Colonic mucosa (tissue), 4 donors: Measurements from ENCODE around the gene IL7R. TPM values are rescaled to one million over a fixed set of nuclear protein-coding genes. Genes with fewer than 3 reads are reported as not detected.
"Not testable (repeated sequence)": the region's sequence is repeated elsewhere in the genome, so short reads cannot be mapped to it uniquely, and the experiment has no call there.

Experiments
- DNase-seq: peaks from one replicate; pipeline ENCODE4 v3.0.0-alpha.2; 2020
- H3K27ac ChIP-seq: fragments of 200-600 bp; one replicate; pipeline ENCODE4 v1.8.0; 2021
- H3K27me3 ChIP-seq: fragments of 200-600 bp; one replicate; pipeline ENCODE4 v1.8.0; 2021
- H3K36me3 ChIP-seq: fragments of 200-600 bp; one replicate; pipeline ENCODE4 v1.8.0; 2021
- H3K4me1 ChIP-seq: fragments of 200-600 bp; one replicate; pipeline ENCODE4 v1.8.0; 2021; ENCODE audit warnings: mild to moderate bottlenecking
- H3K4me3 ChIP-seq: fragments of 200-600 bp; one replicate; pipeline ENCODE4 v1.8.0; 2021
- H3K9ac ChIP-seq, 2 donors: one replicate each; pipeline ENCODE4 v1.7.0; 2013; ENCODE audit warnings: control low read depth in 2 of 2, low read depth in 2 of 2, low read length in 2 of 2
- H3K9me3 ChIP-seq: fragments of 200-600 bp; one replicate; pipeline ENCODE4 v1.8.0; 2021
- CTCF ChIP-seq: fragments of 200-600 bp; IDR thresholded peaks from one replicate; pipeline ENCODE4 v1.8.0; 2022; ENCODE audit warnings: antibody characterized with exemption, mild to moderate bottlenecking
- intact Hi-C: fragments of 100-400 bp; cut with DNase I; formaldehyde crosslinking; loops from one replicate; pipeline ENCODE4 v1.14.1; 2022
- total RNA-seq, 2 donors: library from RNA; stranded (reverse); fragmentation: NEBNext Ultra II Directional in 1 of 2; extraction: Animal tissue kit (Norgen Biotek cat#: 25700) in 1 of 2; gene quantifications; one replicate each; pipeline ENCODE4 v1.2.1, GENCODE V29; 2021
- donor health status: healthy.
- donor health status: DM: no; HTN: no; CAD: no.
- donor health status: DM: no; HTN: no; CAD: no.

IL7R gene
- total RNA-seq, 2 donors from 2014 or later, result 4.6 to 6.1 TPM

DNA sequence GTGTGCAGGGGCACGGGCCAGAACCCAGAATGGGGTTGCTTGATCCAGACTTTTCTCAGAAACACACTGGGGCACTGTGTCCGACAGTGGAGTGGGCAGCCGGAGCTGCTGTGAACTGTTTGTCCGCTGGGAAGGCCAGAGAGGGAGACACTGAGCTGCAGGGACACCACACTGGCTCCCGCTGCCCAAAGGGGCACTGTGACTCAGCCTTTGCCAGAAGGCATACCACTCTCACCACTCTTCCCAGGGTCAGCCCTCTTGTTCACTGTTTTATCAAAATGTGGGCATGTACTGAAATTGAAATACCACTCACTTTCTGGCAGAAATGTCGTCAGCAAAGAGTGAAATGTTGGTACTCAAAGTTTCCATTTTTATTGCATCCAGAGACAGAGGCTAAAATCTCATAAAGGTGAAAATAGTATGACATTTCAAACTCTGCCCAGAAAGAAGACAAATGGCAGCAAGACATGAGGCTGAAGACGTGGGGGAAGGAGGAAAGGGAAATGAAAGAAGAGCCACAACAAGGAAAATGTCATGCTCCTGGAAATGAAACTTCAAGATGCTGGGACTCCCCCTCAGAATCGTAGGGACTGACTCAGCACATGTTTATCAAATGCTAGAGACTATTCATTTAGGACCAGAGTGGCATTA is 4.5 kb upstream of the IL7R start:
- no peak overlapping the region for H3K27ac ChIP-seq
- DNase-seq, result no peak

GRCh38 chr5:35852773-35853172 is 3.9 kb upstream of the IL7R start:
- Histone ChIP-seq H3K4me3 (no peak overlapping the region), H3K9me3 (no peaks in the 10 kb centered on the region), H3K4me1 (no peaks in the 10 kb centered on the region), H3K27me3 (no peaks in the 10 kb centered on the region), H3K9ac (no peak overlapping the region), H3K36me3 (no peaks in the 10 kb centered on the region), H3K27ac (no peak overlapping the region)
- DNase-seq, result no peak
- TF ChIP-seq CTCF, result no peak
- intact Hi-C loops, result no loop called here

More for the DNA sequence above, 4.5 kb upstream of the IL7R start:
- no peaks in the 10 kb centered on the region for H3K27me3 ChIP-seq
- H3K36me3 ChIP-seq, result no peaks in the 10 kb centered on the region
- intact Hi-C loops, result no loop called here
- no peak overlapping the region for H3K4me3 ChIP-seq
- no peak for TF ChIP-seq CTCF
- no peak overlapping the region for H3K9ac ChIP-seq
- H3K9me3 ChIP-seq, result no peaks in the 10 kb centered on the region
- no peaks in the 10 kb centered on the region for H3K4me1 ChIP-seq

DNA sequence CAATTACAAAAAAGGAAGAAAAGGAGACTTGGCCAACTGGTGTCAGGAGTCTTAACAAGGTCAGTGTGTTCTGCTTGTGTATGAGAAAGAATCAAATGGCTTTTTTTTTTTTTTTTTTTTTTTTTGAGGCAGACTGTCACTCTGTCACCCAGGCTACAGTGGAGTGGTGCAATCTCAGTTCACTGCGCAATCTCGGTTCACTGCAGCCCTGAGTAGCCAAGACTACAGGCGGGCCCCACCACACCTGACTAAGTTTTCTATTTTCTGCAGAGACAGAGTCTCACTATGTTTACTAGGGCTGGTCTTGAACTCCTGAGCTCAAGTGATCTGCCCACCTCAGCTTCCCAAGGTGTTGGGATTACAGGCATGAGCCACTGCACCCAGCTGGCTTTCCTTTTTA is 3.1 kb upstream of the IL7R start:
- Histone ChIP-seq H3K4me1 (no peaks in the 10 kb centered on the region), H3K4me3 (no peak overlapping the region), H3K36me3 (no peaks in the 10 kb centered on the region), H3K27me3 (no peaks in the 10 kb centered on the region), H3K9me3 (no peaks in the 10 kb centered on the region), H3K9ac (no peak overlapping the region), H3K27ac (peak overlapping the region; percentile 37)
- DNase-seq, result no peak
- TF ChIP-seq CTCF, result no peak
- intact Hi-C loops, result no loop called here

DNA sequence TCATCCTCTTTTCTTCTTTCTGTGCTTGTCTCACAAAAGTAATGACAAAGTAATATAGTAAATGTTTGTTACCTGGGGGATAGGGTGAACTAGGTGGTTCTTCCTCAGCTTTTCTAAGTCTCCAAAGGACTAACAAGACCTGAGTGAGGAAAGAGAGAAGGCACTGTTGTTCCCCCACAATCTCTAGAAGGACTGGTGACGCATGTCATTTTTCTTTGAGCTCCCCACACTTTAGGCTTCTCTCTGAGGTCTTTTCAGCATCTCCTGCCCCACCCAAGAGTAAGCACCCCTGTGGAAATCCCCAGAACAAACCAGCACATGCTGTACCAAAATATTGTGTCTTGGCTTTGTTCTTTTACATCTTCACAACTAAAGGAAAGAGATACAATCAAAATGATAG is 2.4 kb upstream of the IL7R start:
- no peaks in the 10 kb centered on the region for H3K9me3 ChIP-seq
- intact Hi-C loops, result no loop called here
- TF ChIP-seq CTCF, result no peak
- DNase-seq, result no peak
- H3K27ac ChIP-seq, result peak overlapping the region; percentile 37
- H3K4me1 ChIP-seq, result no peaks in the 10 kb centered on the region
- no peak overlapping the region for H3K9ac ChIP-seq
- no peaks in the 10 kb centered on the region for H3K36me3 ChIP-seq
- H3K4me3 ChIP-seq, result no peak overlapping the region
- no peaks in the 10 kb centered on the region for H3K27me3 ChIP-seq

DNA sequence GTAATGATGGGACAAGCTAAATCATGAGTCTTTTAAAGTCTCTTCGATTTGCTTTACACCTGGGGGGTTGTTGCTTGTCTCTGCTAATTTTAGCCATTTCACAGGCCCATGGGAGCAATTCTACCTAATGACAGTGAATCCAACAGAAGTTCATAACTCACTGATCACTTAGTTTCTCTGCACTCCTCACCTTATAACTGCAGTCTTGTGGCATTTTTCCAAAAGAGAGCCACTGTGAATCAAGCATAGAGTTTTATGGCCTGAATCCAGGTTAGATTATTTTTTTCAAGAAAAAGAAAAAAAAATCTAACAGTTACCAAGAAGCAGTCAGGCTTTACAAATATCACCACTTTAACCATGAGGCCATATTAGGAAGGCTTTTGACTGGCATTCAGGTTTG is 1.5 kb upstream of the IL7R start:
- intact Hi-C loops, result no loop called here
- TF ChIP-seq CTCF, result no peak
- no peaks in the 10 kb centered on the region for H3K9me3 ChIP-seq
- no peak for DNase-seq
- no peaks in the 10 kb centered on the region for H3K36me3 ChIP-seq
- no peaks in the 10 kb centered on the region for H3K27me3 ChIP-seq
- no peaks in the 10 kb centered on the region for H3K4me1 ChIP-seq
- no peak overlapping the region for H3K9ac ChIP-seq
- no peak overlapping the region for H3K4me3 ChIP-seq
- no peak overlapping the region for H3K27ac ChIP-seq

DNA sequence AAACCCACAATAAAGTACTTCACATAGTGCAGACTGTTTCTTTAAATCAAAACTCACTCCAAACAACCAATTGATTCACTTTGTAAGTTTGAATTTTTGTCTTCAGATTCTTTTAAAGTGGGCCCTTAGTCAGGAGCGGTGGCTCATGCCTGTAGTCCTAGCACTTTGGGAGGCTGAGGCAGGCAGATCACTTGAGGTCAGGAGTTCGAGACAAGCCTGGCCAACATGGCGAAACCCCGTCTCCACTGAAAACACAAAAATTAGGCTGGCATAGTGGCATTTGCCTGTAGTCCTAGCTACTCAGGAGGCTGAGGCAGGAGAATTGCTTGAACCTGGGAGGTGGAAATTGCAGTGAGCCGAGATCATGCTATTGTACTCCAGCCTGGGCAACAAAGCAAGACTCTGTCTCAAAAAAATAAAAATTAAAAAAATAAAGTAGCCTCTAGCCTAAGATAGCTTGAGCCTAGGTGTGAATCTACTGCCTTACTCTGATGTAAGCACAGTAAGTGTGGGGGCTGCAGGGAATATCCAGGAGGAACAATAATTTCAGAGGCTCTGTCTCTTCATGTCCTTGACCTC is 416 bp upstream of the IL7R start:
- H3K4me1 ChIP-seq, H3K36me3 ChIP-seq, H3K27me3 ChIP-seq, intact Hi-C loops, H3K9me3 ChIP-seq, H3K4me3 ChIP-seq, DNase-seq, H3K9ac ChIP-seq: not testable (repeated sequence)
- H3K27ac ChIP-seq, result peak overlapping the region; percentile 30
